ENCODE results near the gene DLG5. TPM values are rescaled to one million over a fixed set of nuclear protein-coding genes. Genes with fewer than 3 reads are reported as not detected.

Gene DLG5
- total RNA-seq, 2 donors from 2014 or later = 22.6 to 35.6 TPM

GRCh38 chr10:77744245-77744644 lies 182.3 kb downstream of the DLG5 start:
- no peak overlapping the region for H3K4me3 ChIP-seq
- no peak for TF ChIP-seq POLR2A (IDR thresholded peaks at IDR 0.05)
- TF ChIP-seq CTCF (IDR thresholded peaks at IDR 0.05) = no peak
- H3K27me3 ChIP-seq = no peaks in the 10 kb centered on the region
- no peaks in the 10 kb centered on the region for H3K36me3 ChIP-seq (replicated peaks in 1 of 2; ENCODE audit: insufficient read depth in 1 of 2, low read depth in 2 of 2)
- H3K9me3 ChIP-seq = no peaks in the 10 kb centered on the region
- H3K4me1 ChIP-seq = no peaks in the 10 kb centered on the region
- intact Hi-C loops (cut with DNase I) = no loop called here
- ATAC-seq = no peak
- 69 to 93% methylated on average over 4 of the region's 4 CpGs for WGBS, 2 donors
- no peak overlapping the region for H3K27ac ChIP-seq
- no peak for DNase-seq

GRCh38 chr10:77742172-77742571 lies 184.4 kb downstream of the DLG5 start:
- WGBS, 2 donors = 84 to 94% methylated on average over 5 of the region's 5 CpGs
- intact Hi-C loops (cut with DNase I) = no loop called here
- H3K4me3 ChIP-seq = no peak overlapping the region
- no peaks in the 10 kb centered on the region for H3K9me3 ChIP-seq
- DNase-seq (no peak), ATAC-seq (no peak)
- TF ChIP-seq CTCF (IDR thresholded peaks at IDR 0.05) (no peak), POLR2A (IDR thresholded peaks at IDR 0.05) (no peak)
- H3K4me1 ChIP-seq = no peaks in the 10 kb centered on the region
- no peaks in the 10 kb centered on the region for H3K27me3 ChIP-seq
- no peaks in the 10 kb centered on the region for H3K36me3 ChIP-seq (replicated peaks in 1 of 2; ENCODE audit: insufficient read depth in 1 of 2, low read depth in 2 of 2)
- no peak overlapping the region for H3K27ac ChIP-seq

GRCh38 chr10:77741746-77742145 lies 184.8 kb downstream of the DLG5 start:
- Histone ChIP-seq H3K27me3 (no peaks in the 10 kb centered on the region), H3K9me3 (no peaks in the 10 kb centered on the region), H3K27ac (no peak overlapping the region), H3K4me1 (no peaks in the 10 kb centered on the region), H3K36me3 (replicated peaks in 1 of 2; ENCODE audit: insufficient read depth in 1 of 2, low read depth in 2 of 2) (no peaks in the 10 kb centered on the region), H3K4me3 (no peak overlapping the region)
- TF ChIP-seq POLR2A (IDR thresholded peaks at IDR 0.05) = no peak
- no peak for TF ChIP-seq CTCF (IDR thresholded peaks at IDR 0.05)
- ATAC-seq (no peak), DNase-seq (no peak)
- intact Hi-C loops (cut with DNase I) = no loop called here
- WGBS, 2 donors = 92 to 94% methylated on average over 2 of the region's 2 CpGs

Small RNAs within 50 kb of the gene (small RNA-seq; reads per million reads assigned to genes)
- gene RF00017 (not detected), gene RN7SL284P (not detected), gene RNU6-1266P (not detected)

Other genes with a start within 250 kb of the DLG5 start
- 10 to 100 TPM in 1 of 2 donors, 1 to 10 TPM in 1; 7.9 to 10.4 TPM for gene POLR3A, start 102.8 kb upstream of the DLG5 start, total RNA-seq
- gene RPS24, start 107.1 kb upstream of the DLG5 start, total RNA-seq = 1,000 to 10,000 TPM; 1,428 to 1,609 TPM